H54 (cell line): ENCODE results near the gene RASSF8.
A peak's percentile ranks its signal among the peaks of the same experiment; 100 is the strongest.

ENCODE experiments used
- DNase-seq: peaks from one replicate; pipeline ENCODE4 v3.0.0; 2011; ENCODE audit warnings: low spot score, mixed read lengths; ENCODE audit not compliant: insufficient read length
- FAIRE-seq: peaks from 3 replicates; lab custom pipeline; 2011; peaks lifted over from hg19 to GRCh38; lab: Jason Lieb, UNC
- POLR2A ChIP-seq: IDR thresholded peaks from 2 replicates; pipeline ENCODE4 v1.6.1; 2011; ENCODE audit warnings: low read depth, mild to moderate bottlenecking, low read length

The RASSF8 gene

DNA sequence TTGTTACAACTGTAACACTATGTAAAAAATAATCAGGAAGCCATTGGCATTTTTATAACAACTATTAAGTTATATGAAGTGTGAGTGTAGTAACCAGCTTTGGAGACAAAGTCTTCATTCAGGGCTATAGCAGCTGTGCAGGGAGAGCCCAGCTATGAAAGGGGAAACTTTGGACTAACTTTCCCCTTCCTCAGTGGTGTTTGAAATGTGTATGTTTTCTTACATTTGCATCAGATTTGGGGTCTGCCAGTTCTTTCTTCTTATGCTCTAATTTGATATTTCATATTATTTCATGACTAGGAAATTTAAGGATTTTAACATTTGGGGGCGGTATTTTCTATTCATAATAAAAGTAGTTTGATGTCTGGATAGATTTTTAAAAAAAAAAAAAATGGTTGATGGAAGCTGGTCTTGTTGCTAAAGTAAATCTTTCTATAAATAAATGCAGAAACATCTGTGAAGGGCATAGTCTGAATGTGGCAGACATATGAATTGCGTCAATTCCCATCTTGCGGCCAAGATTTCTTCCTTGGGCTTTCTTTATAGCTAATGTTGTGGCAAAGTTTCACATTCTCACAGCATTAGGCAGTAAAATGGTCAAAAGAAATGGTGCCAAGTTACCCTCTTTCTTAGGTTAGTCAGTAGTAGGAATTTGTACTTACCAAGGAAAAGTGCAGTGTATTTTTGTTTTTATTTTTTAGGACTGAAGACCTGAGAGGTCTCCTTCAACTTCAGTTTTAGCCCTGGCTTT is 35.6 kb downstream of the RASSF8 start:
- FAIRE-seq (peak; percentile 96), DNase-seq (no peak)
- TF ChIP-seq POLR2A = no peak

DNA sequence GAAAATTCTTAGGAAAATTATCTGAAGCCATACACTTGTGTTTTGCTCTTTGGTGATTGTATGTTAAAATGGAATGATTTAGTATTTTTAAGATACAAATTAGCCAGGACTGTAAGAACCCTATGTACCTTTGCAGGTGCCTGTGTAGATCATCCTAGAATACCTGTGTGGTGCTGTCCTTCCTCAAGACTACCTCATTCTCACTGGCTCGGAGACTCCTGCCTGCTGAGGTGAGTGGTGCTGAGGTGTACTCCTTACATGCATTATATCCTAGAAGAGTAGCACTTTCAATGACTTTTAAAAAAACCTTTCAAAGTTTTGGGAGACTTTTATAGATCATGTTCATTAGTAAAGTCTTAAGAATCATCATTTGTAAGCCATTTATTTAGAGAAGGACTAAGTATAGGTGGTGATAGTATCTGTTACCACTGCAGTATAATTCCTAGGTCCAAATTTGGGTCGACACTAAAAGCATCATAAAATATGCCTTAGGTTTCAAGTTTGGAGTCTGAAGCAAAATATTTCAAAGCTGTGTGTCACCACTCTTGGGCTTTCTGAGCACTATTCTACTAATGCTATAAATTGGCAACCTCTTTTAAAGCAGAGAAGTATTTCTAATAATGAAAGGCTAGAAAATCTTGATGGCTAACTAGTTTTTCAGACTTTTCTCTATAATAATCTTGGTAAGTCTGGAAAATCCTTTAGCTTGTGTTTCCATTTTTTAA is 36.6 kb downstream of the RASSF8 start:
- DNase-seq = no peak
- no peak for TF ChIP-seq POLR2A
- peak; percentile 43 for FAIRE-seq

DNA sequence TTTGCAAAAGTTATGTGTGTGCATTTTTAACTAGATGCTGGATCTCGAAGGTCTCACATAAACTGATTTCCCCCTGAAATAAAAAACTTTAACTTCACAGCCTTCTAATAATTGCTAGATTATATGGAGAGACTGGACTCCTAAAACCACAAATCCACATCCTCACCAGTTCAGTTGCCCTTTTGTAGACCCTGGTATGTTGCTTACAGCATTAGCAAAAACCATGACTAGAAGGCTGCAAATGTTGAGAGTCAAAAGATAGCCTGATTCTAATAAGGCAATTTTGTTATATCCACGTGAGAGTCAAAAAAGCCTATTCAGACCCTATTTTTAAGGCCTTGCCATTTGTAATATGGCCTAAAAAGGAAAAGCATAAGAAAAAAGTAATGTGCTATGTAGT is 37.4 kb downstream of the RASSF8 start:
- DNase-seq = no peak
- peak; percentile 67 for FAIRE-seq
- no peak for TF ChIP-seq POLR2A

DNA sequence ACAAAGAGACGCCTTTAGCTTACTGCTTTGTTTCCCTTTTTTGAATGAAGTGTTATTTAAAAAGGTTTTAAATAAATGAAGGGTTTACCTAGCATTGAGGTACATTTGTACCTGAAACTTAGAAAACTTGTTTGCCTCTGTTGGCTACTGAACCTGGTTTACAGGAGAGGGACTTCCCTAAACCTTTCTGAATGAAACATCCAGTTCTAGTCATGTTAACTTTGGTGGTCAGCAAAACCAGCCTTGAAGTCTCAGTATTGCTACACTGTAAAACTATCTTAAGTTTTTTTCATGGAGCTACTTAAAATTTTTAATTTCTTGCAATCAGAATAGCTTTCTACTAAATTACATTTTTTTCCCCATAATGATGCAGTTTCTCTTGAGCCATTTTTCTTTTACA is 38.2 kb downstream of the RASSF8 start:
- DNase-seq (no peak), FAIRE-seq (no peak)
- TF ChIP-seq POLR2A = no peak

GRCh38 chr12:25997201-25997963 is 38.9 kb downstream of the RASSF8 start:
- no peak for TF ChIP-seq POLR2A
- DNase-seq (peak; percentile 27), FAIRE-seq (peak; percentile 96)

DNA sequence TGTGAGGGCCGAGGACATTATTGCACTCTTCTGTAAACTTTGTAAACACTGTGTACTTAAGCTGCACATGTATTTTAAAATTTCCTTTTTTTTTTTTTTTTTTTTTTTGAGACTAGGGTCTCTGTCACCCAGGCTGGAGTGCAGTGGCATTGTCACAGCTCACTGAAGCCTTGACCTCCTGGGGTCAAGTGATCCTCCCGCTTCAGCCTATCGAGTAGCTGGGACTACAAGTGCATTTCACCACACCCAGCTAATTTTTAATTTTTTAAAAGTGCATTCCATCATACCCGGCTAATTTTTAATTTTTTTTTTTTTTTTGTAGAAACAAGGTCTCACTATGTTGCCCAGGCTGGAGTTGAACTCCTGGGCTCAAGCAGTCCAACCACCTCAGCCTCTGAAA is 42.4 kb downstream of the RASSF8 start:
- TF ChIP-seq POLR2A = no peak
- DNase-seq (no peak), FAIRE-seq (no peak)

- no peak for TF ChIP-seq POLR2A
- FAIRE-seq (no peak), DNase-seq (no peak)
These were observed 43.0 kb downstream of the RASSF8 start for GRCh38 chr12:26001530-26001929.

- TF ChIP-seq POLR2A = no peak
- no peak for FAIRE-seq
- DNase-seq = no peak
These were observed 44.6 kb downstream of the RASSF8 start for GRCh38 chr12:26003065-26003464.

DNA sequence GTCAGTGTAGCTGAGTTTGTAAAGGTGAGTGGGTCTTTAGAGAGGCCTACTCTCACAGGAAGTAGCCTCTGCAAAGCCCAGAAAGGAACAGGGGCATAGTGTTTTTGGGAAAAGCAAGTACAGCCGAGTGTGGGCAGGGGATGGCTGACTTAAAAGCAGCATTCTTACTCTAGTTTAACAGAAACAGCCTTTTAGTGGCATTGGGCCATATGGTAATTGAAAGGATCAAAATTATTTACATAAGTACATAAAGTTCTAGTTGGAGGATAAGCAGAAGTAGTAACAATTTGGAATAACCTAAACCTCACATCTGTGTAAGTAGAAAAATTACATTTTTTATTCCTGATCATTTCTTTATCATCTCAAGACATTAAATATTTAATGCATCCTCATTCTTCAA is 49.1 kb downstream of the RASSF8 start:
- TF ChIP-seq POLR2A = no peak
- DNase-seq (no peak), FAIRE-seq (no peak)

GRCh38 chr12:26009593-26009992 is 51.1 kb downstream of the RASSF8 start:
- DNase-seq (no peak), FAIRE-seq (peak; percentile 36)
- no peak for TF ChIP-seq POLR2A

DNA sequence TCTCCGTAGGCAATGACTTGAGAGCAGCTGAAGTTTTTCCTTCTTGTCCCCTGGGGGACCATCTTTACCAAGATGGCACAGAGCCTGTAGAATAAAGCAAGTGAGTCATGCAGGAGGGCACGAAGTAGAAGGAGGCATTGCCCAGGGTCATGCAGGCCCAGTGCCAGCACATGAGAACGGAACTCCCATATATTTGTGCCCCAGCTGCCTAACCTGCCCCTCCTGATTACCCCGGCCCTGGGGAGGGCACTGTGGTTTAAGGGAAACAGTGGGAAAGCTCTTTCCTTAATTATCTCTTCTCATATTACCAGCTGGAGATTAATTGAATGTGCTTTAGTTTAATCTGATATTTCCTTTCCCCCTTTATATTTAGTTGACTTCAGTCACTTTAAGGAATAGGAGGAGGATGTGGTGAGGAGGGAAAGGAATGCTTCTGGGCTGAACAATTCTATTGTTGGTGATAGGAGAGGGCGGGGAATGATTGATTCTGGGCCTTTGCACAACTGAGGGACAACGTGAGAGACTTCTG is 51.9 kb downstream of the RASSF8 start:
- FAIRE-seq (peak; percentile 90), DNase-seq (peak; percentile 43)
- no peak for TF ChIP-seq POLR2A

DNA sequence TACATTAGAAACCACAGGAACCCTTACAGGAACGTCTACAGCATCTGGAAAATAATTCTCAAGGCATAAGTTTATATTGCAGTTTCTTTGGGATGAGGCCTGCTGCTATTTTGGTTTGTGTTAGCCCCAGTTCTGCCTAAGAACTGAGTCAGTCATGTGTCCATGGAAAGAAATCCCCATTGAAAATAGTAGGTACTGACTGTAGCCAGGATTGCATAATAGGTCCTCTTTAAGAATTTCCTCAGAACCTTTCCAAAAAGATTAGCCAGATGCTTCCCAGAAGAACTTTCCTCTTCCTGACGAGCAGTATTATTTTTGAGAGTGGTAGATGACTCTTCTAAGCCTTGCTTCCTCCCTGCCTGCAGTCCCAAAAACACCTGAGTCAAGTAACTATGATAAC is 52.6 kb downstream of the RASSF8 start:
- FAIRE-seq = peak; percentile 61
- DNase-seq = no peak
- TF ChIP-seq POLR2A = no peak

DNA sequence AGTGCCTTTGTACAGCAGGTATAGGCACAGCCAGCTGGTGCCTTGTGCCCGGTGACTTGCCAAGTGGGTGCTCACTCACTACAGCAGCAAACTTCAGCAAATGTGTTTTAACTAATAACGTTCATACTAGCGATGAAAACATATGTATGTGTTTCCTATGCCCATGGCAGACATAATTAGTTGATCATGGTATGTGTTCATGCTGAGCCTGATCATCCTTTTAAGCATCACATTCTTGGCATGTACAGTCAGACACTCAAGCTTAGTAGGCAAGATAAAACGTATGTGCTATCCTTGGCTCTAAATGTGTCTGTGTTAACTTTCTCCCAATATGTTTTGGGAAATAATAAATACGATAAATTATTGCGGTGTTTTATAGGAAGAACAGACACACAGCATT is 55.6 kb downstream of the RASSF8 start:
- DNase-seq = no peak
- TF ChIP-seq POLR2A = no peak
- no peak for FAIRE-seq

DNA sequence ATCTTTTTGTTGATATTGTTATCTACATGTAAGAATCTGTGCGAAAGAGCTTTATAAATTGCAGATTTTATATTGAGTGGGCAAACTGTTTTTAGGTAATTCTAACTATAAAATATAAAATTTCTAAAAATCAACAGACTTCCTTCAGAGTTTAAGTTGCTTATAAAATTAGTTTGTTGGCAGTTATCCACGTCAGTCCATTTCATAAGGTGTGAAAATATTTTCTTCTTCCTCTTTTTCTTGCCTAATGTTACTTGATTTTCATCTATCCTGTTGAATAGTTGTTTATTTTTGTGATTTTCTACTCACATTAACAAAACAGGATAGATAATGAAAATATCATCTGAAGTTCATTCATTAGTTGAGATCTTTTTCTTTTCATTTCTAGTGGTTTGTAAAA is 58.0 kb downstream of the RASSF8 start:
- no peak for TF ChIP-seq POLR2A
- FAIRE-seq (peak; percentile 38), DNase-seq (no peak)
